ENCODE measurements around the gene C1QL4.
A peak's percentile ranks its signal among the peaks of the same experiment; 100 is the strongest.

C1QL4 gene

GRCh38 chr12:49348781-49349180 lies 11.8 kb upstream of the C1QL4 start:
- 0 out of 2 replicates have a peak, but pooled peaks cover 2% of the 10 kb centered on the region for H4K20me1 ChIP-seq (ENCODE audit: control insufficient read depth, insufficient read depth, low read depth, low read length)
- peaks cover 38% of the 10 kb centered on the region for H3K4me1 ChIP-seq (ENCODE audit: control insufficient read depth, low read length)
- no peak overlapping the region for H3K4me2 ChIP-seq (ENCODE audit: low read length)
- no peaks in the 10 kb centered on the region for H3K36me3 ChIP-seq (ENCODE audit: control insufficient read depth, low read length)
- no peak overlapping the region for H3K27ac ChIP-seq (ENCODE audit: low read depth, low read length)
- H3F3A ChIP-seq (ENCODE audit: control insufficient read depth, insufficient read depth) = peaks cover 7% of the 10 kb centered on the region; the same call in 1 of the 2 replicates
- no peaks in the 10 kb centered on the region for H3K9me2 ChIP-seq (replicated peaks; ENCODE audit: control insufficient read depth, low read length)
- no peak overlapping the region for H3K4me3 ChIP-seq (ENCODE audit: low read length)
- peaks cover 50% of the 10 kb centered on the region for H3K27me3 ChIP-seq (ENCODE audit: control insufficient read depth, low read length)
- H3K79me2 ChIP-seq (ENCODE audit: control insufficient read depth, low read length) = no peaks in the 10 kb centered on the region
- TF ChIP-seq CTCF (IDR thresholded peaks at IDR 0.05; ENCODE audit: low read depth, low read length, poor library complexity, severe bottlenecking) = no peak
- TF ChIP-seq EZH2phosphoT487 (IDR thresholded peaks at IDR 0.05; ENCODE audit: borderline replicate concordance, low read length) = no peak
- H3K9me3 ChIP-seq (ENCODE audit: control insufficient read depth, insufficient read depth, low read length) = no peaks in the 10 kb centered on the region

- Histone ChIP-seq H3K36me3 (ENCODE audit: control insufficient read depth, low read length) (no peaks in the 10 kb centered on the region), H3K4me3 (ENCODE audit: low read length) (peak overlapping the region; percentile 52), H3K27ac (ENCODE audit: low read depth, low read length) (no peak overlapping the region), H3F3A (ENCODE audit: control insufficient read depth, insufficient read depth) (peaks cover 7% of the 10 kb centered on the region; the same call in 1 of the 2 replicates), H3K9me2 (replicated peaks; ENCODE audit: control insufficient read depth, low read length) (no peaks in the 10 kb centered on the region), H3K4me1 (ENCODE audit: control insufficient read depth, low read length) (peaks cover 51% of the 10 kb centered on the region), H3K27me3 (ENCODE audit: control insufficient read depth, low read length) (peaks cover 56% of the 10 kb centered on the region), H4K20me1 (ENCODE audit: control insufficient read depth, insufficient read depth, low read depth, low read length) (0 out of 2 replicates have a peak, but pooled peaks cover 2% of the 10 kb centered on the region), H3K9me3 (ENCODE audit: control insufficient read depth, insufficient read depth, low read length) (no peaks in the 10 kb centered on the region), H3K4me2 (ENCODE audit: low read length) (peak overlapping the region; percentile 62), H3K79me2 (ENCODE audit: control insufficient read depth, low read length) (no peaks in the 10 kb centered on the region)
- TF ChIP-seq CTCF (IDR thresholded peaks at IDR 0.05; ENCODE audit: low read depth, low read length, poor library complexity, severe bottlenecking) (peak; percentile 98), EZH2phosphoT487 (IDR thresholded peaks at IDR 0.05; ENCODE audit: borderline replicate concordance, low read length) (no peak)
Measured at GRCh38 chr12:49347311-49348193, 10.6 kb upstream of the C1QL4 start.

GRCh38 chr12:49346659-49347310 lies 9.8 kb upstream of the C1QL4 start, which contains the start of gene DNAJC22:
TSS of gene DNAJC22 (plus strand) at chr12:49346888. CDS start at chr12:49348873, 1,985 bp downstream.
- Histone ChIP-seq H3F3A (ENCODE audit: control insufficient read depth, insufficient read depth) (peaks cover 7% of the 10 kb centered on the region; the same call in 1 of the 2 replicates), H3K9me3 (ENCODE audit: control insufficient read depth, insufficient read depth, low read length) (no peaks in the 10 kb centered on the region), H3K4me2 (ENCODE audit: low read length) (peak within 1 kb of the TSS; percentile 62), H3K27me3 (ENCODE audit: control insufficient read depth, low read length) (peaks cover 62% of the 10 kb centered on the region), H3K4me3 (ENCODE audit: low read length) (peak within 1 kb of the TSS; percentile 52), H3K9me2 (replicated peaks; ENCODE audit: control insufficient read depth, low read length) (no peaks in the 10 kb centered on the region), H3K79me2 (ENCODE audit: control insufficient read depth, low read length) (no peaks in the 10 kb centered on the region), H4K20me1 (ENCODE audit: control insufficient read depth, insufficient read depth, low read depth, low read length) (0 out of 2 replicates have a peak, but pooled peaks cover 2% of the 10 kb centered on the region), H3K27ac (ENCODE audit: low read depth, low read length) (no peak within 1 kb of the TSS), H3K4me1 (ENCODE audit: control insufficient read depth, low read length) (peaks cover 58% of the 10 kb centered on the region), H3K36me3 (ENCODE audit: control insufficient read depth, low read length) (no peaks in the 10 kb centered on the region)
- TF ChIP-seq CTCF (IDR thresholded peaks at IDR 0.05; ENCODE audit: low read depth, low read length, poor library complexity, severe bottlenecking) (no peak), EZH2phosphoT487 (IDR thresholded peaks at IDR 0.05; ENCODE audit: borderline replicate concordance, low read length) (peak; percentile 97; the same call in 1 of the 2 replicates)
